Spleen (tissue), 11 donors: ENCODE results near the gene NUP210. TPM values are rescaled to one million over a fixed set of nuclear protein-coding genes. Genes with fewer than 3 reads are reported as not detected.

Source experiments
- DNase-seq: peaks from one replicate; pipeline ENCODE4 v3.0.0-alpha.2; 2020
- H3K27ac ChIP-seq, 8 donors: fragments of 200-600 bp; sonication (generic) in 7 of 8; 1 replicate in 4 of 8; 2 replicates in 4 of 8; pipeline versions ENCODE4 v1.5.0 to v1.8.0; 2016 to 2021; ENCODE audit warnings: inconsistent platforms in 4 of 8, mild to moderate bottlenecking in 4 of 8, moderate library complexity in 1 of 8
- H3K27me3 ChIP-seq, 7 donors: fragments of 200-600 bp; sonication (generic) in 6 of 7; replicated peaks in 1 of 7; 1 replicate in 4 of 7; 2 replicates in 3 of 7; pipeline versions ENCODE4 v1.5.0 to v1.8.0; 2016 to 2021; ENCODE audit warnings: inconsistent platforms in 3 of 7, mild to moderate bottlenecking in 1 of 7
- H3K36me3 ChIP-seq, 6 donors: fragments of 200-600 bp; sonication (generic) in 5 of 6; 1 replicate in 4 of 6; 2 replicates in 2 of 6; pipeline versions ENCODE4 v1.5.0 to v1.8.0; 2016 to 2021; ENCODE audit warnings: inconsistent platforms in 2 of 6
- H3K4me1 ChIP-seq, 6 donors: fragments of 200-600 bp; sonication (generic) in 5 of 6; 1 replicate in 3 of 6; 2 replicates in 3 of 6; pipeline versions ENCODE4 v1.5.0 to v1.8.0; 2016 to 2021; ENCODE audit warnings: inconsistent platforms in 3 of 6
- H3K4me3 ChIP-seq, 8 donors: fragments of 200-600 bp; sonication (generic) in 7 of 8; 1 replicate in 4 of 8; 2 replicates in 4 of 8; pipeline versions ENCODE4 v1.5.0 to v1.8.0; 2016 to 2021; ENCODE audit warnings: inconsistent platforms in 4 of 8, mild to moderate bottlenecking in 4 of 8, moderate library complexity in 2 of 8
- H3K9me3 ChIP-seq, 8 donors: fragments of 200-600 bp; sonication (generic) in 7 of 8; 1 replicate in 4 of 8; 2 replicates in 4 of 8; pipeline versions ENCODE4 v1.5.0 to v1.8.0; 2016 to 2021; ENCODE audit warnings: inconsistent platforms in 4 of 8
- CTCF ChIP-seq, 11 experiments: fragments of 200-600 bp in 7 of 11; fragments of 450-650 bp in 4 of 11; sonication (generic) in 4 of 11; IDR thresholded peaks in 8 of 11; conservative IDR thresholded peaks in 3 of 11; 1 replicate in 7 of 11; 2 replicates in 4 of 11; pipeline versions ENCODE4 v1.4.0 to v1.8.0; 2016 to 2021; ENCODE audit warnings: antibody characterized with exemption in 11 of 11, inconsistent platforms in 4 of 11, mild to moderate bottlenecking in 1 of 11
- POLR2A ChIP-seq, 3 donors: fragments of 450-650 bp; IDR thresholded peaks; one replicate each; pipeline ENCODE4 v1.5.1; 2017; ENCODE audit warnings: antibody characterized with exemption in 3 of 3, mild to moderate bottlenecking in 1 of 3
- POLR2AphosphoS5 ChIP-seq, 3 donors: sonication (generic); formaldehyde crosslinking; IDR thresholded peaks; one replicate each; pipeline ENCODE4 v1.5.1; 2017; ENCODE audit warnings: antibody characterized with exemption in 3 of 3
- WGBS, 5 donors: extraction: QIAGEN DNeasy Blood & Tissue Kit in 3 of 5; methylation state at CpG; one replicate each; pipeline versions ENCODE4 v1.1.5 to v1.1.7; 2013 to 2018; 5-methylcytosine and 5-hydroxymethylcytosine counted together
- intact Hi-C: fragments of 100-400 bp; cut with DNase I; formaldehyde crosslinking; loops from one replicate; pipeline ENCODE4 v1.15.0; 2023; ENCODE audit warnings: low total_unique reads
- polyA plus RNA-seq, 3 donors: library from polyadenylated mRNA; stranded (reverse); fragments of 200-250 nt; gene quantifications; one replicate each; pipeline ENCODE4 v1.2.1, GENCODE V29; 2013
- total RNA-seq, 7 donors: library from RNA; depleted of rRNA in 3 of 7; stranded (reverse); fragments of >200 nt in 3 of 7; fragmentation: NEBNext Ultra II Directional in 4 of 7; extraction: Animal tissue kit (Norgen Biotek cat#: 25700) in 4 of 7; gene quantifications; one replicate each; pipeline versions ENCODE4 v1.1.0 to v1.2.1, GENCODE V29; 2016 to 2021
- donor health status: healthy with polysubstance abuse.
- donor health status: DM: no; HTN: no; CAD: no; lungs with moderate emphysema.
- donor health status: DM: no; HTN: no; CAD: no.
- donor health status: Bipolar disorder and iron deficiency.
- donor health status: healthy.
- donor health status: DM: no; HTN: no; CAD: no.
- donor health status: DM: yes; HTN: yes; CAD: no.

NUP210 gene
- total and polyA plus RNA-seq, 10 donors: 20.1 to 76.8 (median 58.2) TPM

- peaks cover 0 to 19% (median 0%) of the 10 kb centered on the region in 7 donors for H3K27me3 ChIP-seq
- peak; percentile 35 for DNase-seq
- intact Hi-C loops: no loop called here
Measured at GRCh38 chr3:13269711-13270378, 150.3 kb downstream of the NUP210 start.

GRCh38 chr3:13268961-13269441, 151.1 kb downstream of the NUP210 start:
- DNase-seq: peak; percentile 47
- H3K27ac ChIP-seq: no peak overlapping the region
- WGBS, 5 donors: 64 to 79% (median 71%) methylated on average over 10 to 11 of the region's 11 CpGs
- H3K36me3 ChIP-seq: no peaks in the 10 kb centered on the region
- peaks cover 0 to 23% (median 0%) of the 10 kb centered on the region in 7 donors for H3K27me3 ChIP-seq
- TF ChIP-seq POLR2A (IDR thresholded peaks at IDR 0.05) (no peak), CTCF (IDR thresholded peaks at IDR 0.05 in 8 of 11, conservative IDR thresholded peaks at IDR 0.05 in 3 of 11) (no peak), POLR2AphosphoS5 (IDR thresholded peaks at IDR 0.05) (no peak)
- H3K4me1 ChIP-seq: peaks cover 0 to 9% (median 0%) of the 10 kb centered on the region in 6 donors
- intact Hi-C loops: no loop called here
- no peak overlapping the region for H3K4me3 ChIP-seq
- peaks cover 0 to 15% (median 8%) of the 10 kb centered on the region in 8 donors for H3K9me3 ChIP-seq

More at GRCh38 chr3:13269711-13270378, 150.3 kb downstream of the NUP210 start:
- WGBS, 5 donors: 93 to 98% (median 95%) methylated on average over 3 to 5 of the region's 5 CpGs
- Histone ChIP-seq H3K27ac (no peak overlapping the region), H3K4me3 (no peak overlapping the region), H3K36me3 (no peaks in the 10 kb centered on the region), H3K9me3 (peaks cover 0 to 15% (median 8%) of the 10 kb centered on the region in 8 donors), H3K4me1 (peaks cover 0 to 5% (median 0%) of the 10 kb centered on the region in 6 donors)
- TF ChIP-seq POLR2A (IDR thresholded peaks at IDR 0.05) (no peak), POLR2AphosphoS5 (IDR thresholded peaks at IDR 0.05) (no peak), CTCF (IDR thresholded peaks at IDR 0.05 in 8 of 11, conservative IDR thresholded peaks at IDR 0.05 in 3 of 11) (no peak)

- no peak overlapping the region for H3K27ac ChIP-seq
- intact Hi-C loops: no loop called here
- peaks cover 0 to 13% (median 2%) of the 10 kb centered on the region in 6 donors for H3K4me1 ChIP-seq
- 76 to 85% (median 83%) methylated on average over 2 of the region's 2 CpGs; no CpG with 5 or more reads in 2 of the 5 donors for WGBS, 5 donors
- H3K27me3 ChIP-seq: peaks cover 0 to 17% (median 0%) of the 10 kb centered on the region in 7 donors
- no peak for DNase-seq
- no peaks in the 10 kb centered on the region for H3K36me3 ChIP-seq
- no peak for TF ChIP-seq POLR2AphosphoS5 (IDR thresholded peaks at IDR 0.05)
- TF ChIP-seq POLR2A (IDR thresholded peaks at IDR 0.05): no peak
- TF ChIP-seq CTCF (IDR thresholded peaks at IDR 0.05 in 8 of 11, conservative IDR thresholded peaks at IDR 0.05 in 3 of 11): no peak
- H3K4me3 ChIP-seq: no peak overlapping the region
- H3K9me3 ChIP-seq: peaks cover 0 to 15% (median 8%) of the 10 kb centered on the region in 8 donors
Measured at GRCh38 chr3:13268120-13268519, 152.0 kb downstream of the NUP210 start.

GRCh38 chr3:13266651-13267362, 153.3 kb downstream of the NUP210 start:
- Histone ChIP-seq H3K27ac (no peak overlapping the region), H3K9me3 (peaks cover 0 to 15% (median 8%) of the 10 kb centered on the region in 8 donors), H3K36me3 (no peaks in the 10 kb centered on the region), H3K27me3 (peaks cover 0 to 16% (median 0%) of the 10 kb centered on the region in 7 donors), H3K4me3 (no peak overlapping the region), H3K4me1 (peaks cover 0 to 26% (median 14%) of the 10 kb centered on the region in 6 donors)
- intact Hi-C loops: no loop called here
- 74 to 92% (median 89%) methylated on average over 14 of the region's 14 CpGs for WGBS, 5 donors
- peak; percentile 34 for DNase-seq
- TF ChIP-seq POLR2A (IDR thresholded peaks at IDR 0.05) (no peak), CTCF (IDR thresholded peaks at IDR 0.05 in 8 of 11, conservative IDR thresholded peaks at IDR 0.05 in 3 of 11) (no peak), POLR2AphosphoS5 (IDR thresholded peaks at IDR 0.05) (no peak)
